LNCaP clone FGC (cell line): ENCODE measurements around the gene SMIM41.

Experiments
- DNase-seq: peaks from one replicate; pipeline ENCODE4 v3.0.0-alpha.2; 2011; ENCODE audit warnings: low read depth
- H3K4me3 ChIP-seq: 2 replicates; pipeline ENCODE4 v1.5.1; 2011; ENCODE audit warnings: mild to moderate bottlenecking, low read depth, low read length, control low read depth
- TF ChIP-seq, protein P1 (sequence below): IDR thresholded peaks from 2 replicates; pipeline ENCODE4 v1.5.1; 2012; ENCODE audit warnings: mild to moderate bottlenecking; ENCODE audit not compliant: control insufficient read depth, insufficient read depth; ENCODE audit errors: extremely low read depth

SMIM41 gene

DNA sequence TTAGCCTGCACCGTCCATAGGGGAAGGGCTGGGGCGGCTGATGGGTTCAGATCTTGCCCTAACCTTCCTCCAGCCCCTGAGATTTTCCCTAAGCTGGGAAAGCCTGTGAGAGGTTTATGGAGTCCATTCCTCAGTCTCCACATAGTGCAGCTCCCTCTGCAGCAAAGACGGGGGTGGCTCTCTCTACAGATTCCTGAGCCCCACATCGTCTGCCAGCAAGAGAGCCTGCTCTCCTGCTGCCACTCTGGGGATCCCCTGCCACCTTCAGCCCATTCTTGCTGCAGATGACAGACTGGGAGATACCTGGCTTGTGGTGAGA is 3.1 kb downstream of the SMIM41 start:
- TF ChIP-seq, protein P1, sequence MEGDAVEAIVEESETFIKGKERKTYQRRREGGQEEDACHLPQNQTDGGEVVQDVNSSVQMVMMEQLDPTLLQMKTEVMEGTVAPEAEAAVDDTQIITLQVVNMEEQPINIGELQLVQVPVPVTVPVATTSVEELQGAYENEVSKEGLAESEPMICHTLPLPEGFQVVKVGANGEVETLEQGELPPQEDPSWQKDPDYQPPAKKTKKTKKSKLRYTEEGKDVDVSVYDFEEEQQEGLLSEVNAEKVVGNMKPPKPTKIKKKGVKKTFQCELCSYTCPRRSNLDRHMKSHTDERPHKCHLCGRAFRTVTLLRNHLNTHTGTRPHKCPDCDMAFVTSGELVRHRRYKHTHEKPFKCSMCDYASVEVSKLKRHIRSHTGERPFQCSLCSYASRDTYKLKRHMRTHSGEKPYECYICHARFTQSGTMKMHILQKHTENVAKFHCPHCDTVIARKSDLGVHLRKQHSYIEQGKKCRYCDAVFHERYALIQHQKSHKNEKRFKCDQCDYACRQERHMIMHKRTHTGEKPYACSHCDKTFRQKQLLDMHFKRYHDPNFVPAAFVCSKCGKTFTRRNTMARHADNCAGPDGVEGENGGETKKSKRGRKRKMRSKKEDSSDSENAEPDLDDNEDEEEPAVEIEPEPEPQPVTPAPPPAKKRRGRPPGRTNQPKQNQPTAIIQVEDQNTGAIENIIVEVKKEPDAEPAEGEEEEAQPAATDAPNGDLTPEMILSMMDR, result no peak

DNA sequence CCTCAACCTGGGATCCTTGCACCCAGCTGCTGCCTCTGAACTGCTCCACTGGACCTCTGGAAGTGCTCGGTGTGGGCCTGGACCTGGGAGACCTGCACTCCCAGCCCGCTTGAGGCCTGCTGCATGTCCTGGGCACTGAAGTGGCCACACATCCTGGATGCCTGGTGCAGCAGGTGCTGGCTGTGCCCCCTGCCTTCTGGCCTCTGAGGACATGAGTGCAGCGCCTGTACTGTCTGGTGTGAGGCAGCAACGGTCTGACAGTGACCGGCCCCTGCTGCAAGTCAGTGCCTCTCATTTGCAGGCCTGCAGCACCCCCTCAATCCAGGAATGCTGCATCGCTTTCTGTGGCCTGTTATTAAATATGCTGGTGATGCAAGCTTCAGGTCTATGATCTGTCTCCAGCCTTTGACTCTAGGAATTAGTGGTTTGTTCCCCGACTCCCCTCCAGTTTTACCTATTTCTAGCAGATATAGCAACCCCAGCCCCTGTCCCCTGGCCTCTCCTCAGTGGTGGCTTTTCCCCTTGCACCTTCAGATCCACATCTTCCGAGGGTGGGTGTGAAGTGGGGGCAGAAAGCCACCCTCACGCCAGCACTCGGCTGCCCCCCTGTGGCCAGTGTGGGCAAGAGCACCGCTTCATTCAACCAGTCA is 3.6 kb downstream of the SMIM41 start:
- no peak for DNase-seq
- TF ChIP-seq, protein P1, result peak; percentile 94
- no peak overlapping the region for H3K4me3 ChIP-seq

More for the DNA sequence above, 3.1 kb downstream of the SMIM41 start:
- no peak for DNase-seq
- no peak overlapping the region for H3K4me3 ChIP-seq

DNA sequence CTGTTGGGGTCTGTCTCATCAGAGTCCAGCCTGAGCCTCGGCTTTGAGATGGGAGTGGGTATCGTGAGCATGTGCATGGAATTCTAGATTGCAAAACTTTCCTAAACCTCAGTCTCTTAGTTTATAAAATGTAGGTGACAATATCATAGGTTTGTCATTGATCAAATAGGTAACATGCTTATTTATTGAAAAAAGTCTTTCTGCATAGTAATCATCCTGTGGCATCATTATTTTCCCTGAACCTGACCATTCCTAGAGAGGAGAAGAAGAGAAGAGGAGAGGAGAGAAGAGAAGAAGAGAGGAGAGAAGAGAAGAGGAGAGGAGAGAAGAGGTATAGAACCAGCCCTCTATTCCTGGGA is 4.1 kb downstream of the SMIM41 start:
- TF ChIP-seq, protein P1, result no peak
- H3K4me3 ChIP-seq, result no peak overlapping the region
- no peak for DNase-seq

DNA sequence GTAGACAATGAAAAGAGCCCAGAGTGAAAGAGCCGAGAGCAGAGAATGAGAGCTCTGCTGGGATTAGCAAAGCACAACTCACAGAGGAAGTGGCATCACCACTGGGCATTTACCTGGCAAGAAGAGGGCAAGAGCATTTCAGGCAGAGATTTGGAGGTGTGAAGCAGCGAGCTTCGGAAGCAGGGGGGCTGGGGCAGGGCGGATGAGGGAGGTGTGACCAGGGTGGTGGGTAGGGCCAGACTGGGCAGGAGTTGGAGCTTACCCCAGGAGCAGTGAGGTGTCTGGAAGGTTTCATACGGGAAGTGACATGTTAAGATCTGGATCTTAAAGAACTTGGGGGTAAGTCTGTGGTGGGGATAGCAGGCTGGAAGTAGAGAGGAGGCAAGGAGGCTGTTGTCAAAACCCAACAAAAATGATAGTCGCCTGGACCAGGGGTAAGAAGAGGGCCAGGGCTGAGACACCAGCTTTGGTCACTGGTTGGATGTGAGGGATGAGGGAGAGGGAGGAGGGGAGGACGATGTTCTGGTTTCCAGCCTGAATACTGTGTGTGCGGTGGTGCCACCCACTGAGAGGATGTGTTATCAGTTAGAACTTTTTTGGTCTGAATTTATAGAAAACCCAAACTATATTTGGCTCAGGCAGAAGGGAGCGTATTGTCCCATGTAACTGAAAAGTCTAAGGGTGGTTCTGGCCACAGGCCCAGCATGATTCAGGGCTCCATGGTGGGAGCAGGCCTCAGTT is 5.2 kb downstream of the SMIM41 start:
- TF ChIP-seq, protein P1, result no peak
- no peak overlapping the region for H3K4me3 ChIP-seq
- DNase-seq, result no peak

DNA sequence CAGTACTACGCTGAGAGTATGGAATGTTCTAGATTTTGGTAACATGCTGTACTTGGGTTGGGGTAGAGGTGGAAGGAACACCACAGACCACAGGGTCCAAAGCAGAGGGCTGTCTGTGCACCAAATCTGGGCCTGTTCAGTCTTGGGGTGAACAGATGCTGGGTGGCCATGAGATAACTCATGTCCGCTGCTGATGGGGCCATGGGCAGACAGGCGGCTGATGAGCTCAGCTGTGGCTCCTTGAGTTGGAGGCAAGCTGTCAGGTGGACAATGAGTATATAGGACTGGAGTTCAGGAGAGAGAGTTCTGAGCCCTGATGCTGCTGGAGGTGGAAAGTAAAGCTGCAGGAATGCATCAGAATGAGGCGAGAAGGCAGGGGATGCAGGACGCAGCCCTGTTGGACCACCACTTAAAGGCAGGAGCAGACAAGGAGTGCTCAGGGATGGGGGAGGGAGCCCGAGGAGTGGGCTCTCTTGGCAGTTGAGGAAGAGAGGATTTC is 6.2 kb downstream of the SMIM41 start:
- DNase-seq, result no peak
- TF ChIP-seq, protein P1, result no peak
- H3K4me3 ChIP-seq, result no peak overlapping the region

DNA sequence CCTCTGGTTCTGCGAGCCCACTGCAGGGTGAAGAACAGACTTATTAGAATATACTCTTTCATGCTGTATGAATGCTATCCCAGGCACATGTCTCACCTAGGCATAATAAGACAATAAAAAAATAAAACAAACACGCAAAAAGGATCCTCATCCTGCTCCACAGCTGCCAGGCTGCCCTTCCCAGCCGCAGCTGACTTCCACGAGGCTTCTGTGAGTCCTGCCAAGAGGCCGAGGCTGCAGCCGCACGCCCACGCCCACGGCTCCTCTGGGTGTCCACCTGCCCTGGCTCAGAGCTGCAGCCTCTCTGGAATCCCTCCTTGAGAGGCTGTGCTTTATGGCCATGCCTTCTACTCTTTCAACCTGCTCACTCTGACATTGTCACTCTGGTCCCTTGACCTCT is 6.9 kb downstream of the SMIM41 start:
- no peak overlapping the region for H3K4me3 ChIP-seq
- TF ChIP-seq, protein P1, result no peak
- DNase-seq, result peak; percentile 70
